HG03108 (cell line): Measurements from ENCODE around the gene FLVCR2.
A peak's percentile ranks its signal among the peaks of the same experiment; 100 is the strongest.

Source experiments
- ATAC-seq: cut with Tn5 transposase; IDR thresholded peaks from one replicate; pipeline ENCODE4 v1.9.1; 2021; ENCODE audit warnings: moderate library complexity; ENCODE audit not compliant: unreplicated experiment

Gene FLVCR2

GRCh38 chr14:75626863-75627262, 48.4 kb downstream of the FLVCR2 start:
- no peak for ATAC-seq

- no peak for ATAC-seq
Measured at GRCh38 chr14:75627406-75627805, 49.0 kb downstream of the FLVCR2 start.

GRCh38 chr14:75628816-75629215, 50.4 kb downstream of the FLVCR2 start:
- no peak for ATAC-seq

GRCh38 chr14:75630695-75631452, 52.5 kb downstream of the FLVCR2 start:
- no peak for ATAC-seq

- no peak for ATAC-seq
Measured at GRCh38 chr14:75631453-75631831, 53.0 kb downstream of the FLVCR2 start.

GRCh38 chr14:75634848-75635247, 56.4 kb downstream of the FLVCR2 start:
- ATAC-seq: no peak

GRCh38 chr14:75636100-75636692, 57.8 kb downstream of the FLVCR2 start:
- ATAC-seq: no peak

GRCh38 chr14:75640876-75641275, 62.5 kb downstream of the FLVCR2 start:
- ATAC-seq: no peak

- ATAC-seq: no peak
Measured at GRCh38 chr14:75643985-75644384, 65.6 kb downstream of the FLVCR2 start.

- ATAC-seq: no peak
Measured at GRCh38 chr14:75645056-75645455, 66.6 kb downstream of the FLVCR2 start.

- ATAC-seq: no peak
Measured at GRCh38 chr14:75646762-75647161, 68.3 kb downstream of the FLVCR2 start.

GRCh38 chr14:75647640-75648039, 69.2 kb downstream of the FLVCR2 start:
- ATAC-seq: no peak

- ATAC-seq: no peak
Measured at GRCh38 chr14:75648066-75648838, 69.8 kb downstream of the FLVCR2 start.

- no peak for ATAC-seq
Measured at GRCh38 chr14:75649337-75649736, 70.9 kb downstream of the FLVCR2 start.

- no peak for ATAC-seq
Measured at GRCh38 chr14:75649773-75650172, 71.4 kb downstream of the FLVCR2 start.

- ATAC-seq: no peak
Measured at GRCh38 chr14:75650253-75651058, 72.0 kb downstream of the FLVCR2 start.

GRCh38 chr14:75653563-75653962, 75.1 kb downstream of the FLVCR2 start:
- ATAC-seq: no peak

- peak; percentile 56 for ATAC-seq
Measured at GRCh38 chr14:75654127-75654732, 75.8 kb downstream of the FLVCR2 start.

- no peak for ATAC-seq
Measured at GRCh38 chr14:75655235-75655634, 76.8 kb downstream of the FLVCR2 start.

GRCh38 chr14:75657331-75657730, 78.9 kb downstream of the FLVCR2 start:
- ATAC-seq: no peak

- ATAC-seq: no peak
Measured at GRCh38 chr14:75658957-75659356, 80.5 kb downstream of the FLVCR2 start.
